Endothelial cell of hepatic sinusoid (primary cell): ENCODE measurements around the gene SPTAN1.

Experiments
- in situ Hi-C: cut with HindIII; loops from 2 replicates; pipeline ENCODE4 v1.10.0; 2017; ENCODE audit warnings: low sequenced_read_pairs

SPTAN1 gene

DNA sequence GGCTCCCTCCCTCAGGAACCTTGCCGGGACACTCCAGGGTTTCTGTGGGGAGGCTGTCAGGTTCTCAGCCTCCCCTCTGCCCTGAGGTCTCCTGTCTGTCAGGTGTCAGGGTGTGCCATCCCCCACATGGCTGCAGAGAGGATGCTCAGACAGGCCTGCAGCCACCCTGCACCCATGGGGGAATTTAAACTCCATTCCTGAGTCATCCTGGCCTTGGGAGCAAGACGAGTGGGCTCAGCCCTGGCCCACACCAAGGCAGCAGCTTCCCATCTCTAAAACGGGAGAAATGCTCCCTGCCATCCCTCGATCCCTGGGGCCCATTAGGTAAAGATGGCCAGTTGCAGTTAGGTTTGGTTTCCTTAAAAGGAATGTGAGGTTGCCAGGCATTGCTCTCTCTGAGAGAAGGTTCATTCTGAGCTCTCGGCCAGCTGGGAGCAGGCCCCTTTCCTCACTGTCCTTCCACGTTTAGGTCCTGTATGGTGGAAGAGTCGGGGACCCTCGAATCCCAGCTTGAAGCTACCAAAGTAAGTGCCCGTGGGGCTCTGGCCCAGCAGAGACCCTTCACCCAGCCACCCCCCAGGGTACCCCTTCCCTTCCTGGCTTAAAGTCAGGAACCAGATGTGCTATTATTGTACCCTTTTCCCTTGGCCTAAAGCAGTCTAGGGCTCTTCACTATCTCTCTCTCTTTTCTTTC, 77.6 kb downstream of the SPTAN1 start:
- in situ Hi-C loops: loop anchor here (5.0 kb wide), 1 partner anchor 62 kb away; no protein-coding TSS in a partner anchor

DNA sequence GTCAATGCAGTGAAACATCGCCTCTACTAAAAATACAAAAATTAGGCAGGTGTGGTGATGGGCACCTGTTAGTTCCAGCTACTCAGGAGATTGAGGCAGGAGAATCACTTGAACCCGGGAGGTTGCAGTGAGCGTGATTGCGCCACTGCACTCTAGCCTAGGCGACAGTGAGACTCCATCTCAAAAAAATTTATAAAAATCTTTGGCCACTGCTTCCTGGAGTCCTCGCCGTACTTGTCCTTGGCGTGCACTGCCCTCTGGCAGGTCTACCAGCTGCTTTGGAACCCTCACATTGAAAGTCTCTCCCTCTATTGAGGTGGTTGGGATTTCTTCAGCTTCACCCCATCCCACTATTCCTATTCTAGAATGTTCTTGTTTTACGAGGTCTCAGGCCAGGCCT, 79.2 kb downstream of the SPTAN1 start:
- in situ Hi-C loops: no loop called here

DNA sequence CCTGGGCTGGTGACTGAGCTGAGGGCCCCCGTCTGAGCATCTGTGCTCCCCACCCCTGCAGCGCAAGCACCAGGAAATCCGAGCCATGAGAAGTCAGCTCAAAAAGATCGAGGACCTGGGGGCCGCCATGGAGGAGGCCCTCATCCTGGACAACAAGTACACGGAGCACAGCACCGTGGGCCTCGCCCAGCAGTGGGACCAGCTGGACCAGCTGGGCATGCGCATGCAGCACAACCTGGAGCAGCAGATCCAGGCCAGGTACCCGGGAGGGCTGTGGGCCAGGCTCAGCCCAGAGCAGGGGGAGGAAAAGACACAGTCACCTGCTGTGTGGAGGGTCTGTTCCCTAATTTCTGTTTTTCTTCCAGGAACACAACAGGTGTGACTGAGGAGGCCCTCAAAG, 79.7 kb downstream of the SPTAN1 start:
- in situ Hi-C loops: no loop called here

DNA sequence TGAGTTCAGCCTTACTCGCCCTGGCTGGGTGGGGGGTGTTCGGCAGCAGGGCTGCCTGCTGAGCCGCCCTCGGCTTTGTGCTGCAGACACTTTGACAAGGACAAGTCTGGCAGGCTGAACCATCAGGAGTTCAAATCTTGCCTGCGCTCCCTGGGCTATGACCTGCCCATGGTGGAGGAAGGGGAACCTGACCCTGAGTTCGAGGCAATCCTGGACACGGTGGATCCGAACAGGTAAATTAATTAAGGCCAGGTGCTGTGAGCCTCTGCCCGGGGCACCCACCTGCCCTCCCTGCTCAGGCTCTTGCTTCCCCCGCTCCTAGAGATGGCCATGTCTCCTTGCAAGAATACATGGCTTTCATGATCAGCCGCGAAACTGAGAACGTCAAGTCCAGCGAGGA, 80.1 kb downstream of the SPTAN1 start:
- in situ Hi-C loops: no loop called here

DNA sequence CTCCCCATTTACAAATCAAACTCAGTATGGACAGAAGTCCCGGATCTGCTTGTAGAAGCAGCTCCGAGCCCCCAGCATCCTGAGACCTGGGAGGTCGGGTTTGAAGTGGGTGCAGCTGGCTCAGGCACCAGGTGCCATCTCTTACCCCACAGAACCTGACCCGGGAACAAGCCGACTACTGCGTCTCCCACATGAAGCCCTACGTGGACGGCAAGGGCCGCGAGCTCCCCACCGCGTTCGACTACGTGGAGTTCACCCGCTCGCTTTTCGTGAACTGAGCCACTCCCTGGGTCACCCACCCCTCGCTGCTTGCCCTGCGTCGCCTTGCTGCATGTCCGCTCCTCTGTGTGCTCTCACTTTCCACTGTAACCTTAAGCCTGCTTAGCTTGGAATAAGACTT, 80.7 kb downstream of the SPTAN1 start:
- in situ Hi-C loops: no loop called here

DNA sequence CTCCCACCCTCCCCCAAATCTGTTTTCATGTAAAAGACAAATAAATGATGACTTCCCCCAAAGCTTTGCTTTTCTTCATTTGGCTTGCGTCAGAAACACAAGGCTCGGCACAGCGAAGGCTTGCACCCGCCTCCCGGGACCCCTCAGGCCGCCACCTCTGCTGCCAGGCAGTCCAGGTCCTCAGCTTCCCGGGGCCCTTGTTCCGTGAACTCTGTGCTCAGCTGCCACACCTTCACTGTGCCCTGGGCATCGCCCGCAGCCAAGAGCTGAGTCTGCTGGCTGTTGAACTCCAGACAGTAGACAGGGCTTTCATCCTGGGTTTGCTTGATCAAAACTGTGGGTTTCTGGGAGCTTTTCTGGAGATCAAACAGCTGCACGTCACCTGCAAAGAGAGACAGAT, 81.2 kb downstream of the SPTAN1 start:
- in situ Hi-C loops: no loop called here

DNA sequence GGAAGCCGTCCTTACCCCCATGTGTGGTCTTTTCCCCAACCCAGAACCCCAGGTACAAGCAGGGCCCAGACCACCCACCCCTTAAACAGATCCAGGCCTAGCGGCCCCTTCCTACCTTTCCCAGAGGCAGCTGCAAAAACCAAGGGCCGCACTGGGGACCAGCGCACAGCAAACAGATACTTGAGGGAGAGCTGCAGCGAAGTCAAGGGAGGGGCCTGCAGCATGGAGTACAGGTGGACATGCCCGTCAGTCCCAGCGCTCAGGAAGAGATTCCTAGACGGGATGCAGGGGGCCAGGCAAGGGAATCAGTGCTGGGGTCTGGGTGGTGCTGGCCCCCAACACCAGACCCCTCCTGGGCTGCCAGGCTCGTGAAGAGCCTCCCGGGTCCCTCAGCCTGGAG, 81.7 kb downstream of the SPTAN1 start:
- in situ Hi-C loops: no loop called here

DNA sequence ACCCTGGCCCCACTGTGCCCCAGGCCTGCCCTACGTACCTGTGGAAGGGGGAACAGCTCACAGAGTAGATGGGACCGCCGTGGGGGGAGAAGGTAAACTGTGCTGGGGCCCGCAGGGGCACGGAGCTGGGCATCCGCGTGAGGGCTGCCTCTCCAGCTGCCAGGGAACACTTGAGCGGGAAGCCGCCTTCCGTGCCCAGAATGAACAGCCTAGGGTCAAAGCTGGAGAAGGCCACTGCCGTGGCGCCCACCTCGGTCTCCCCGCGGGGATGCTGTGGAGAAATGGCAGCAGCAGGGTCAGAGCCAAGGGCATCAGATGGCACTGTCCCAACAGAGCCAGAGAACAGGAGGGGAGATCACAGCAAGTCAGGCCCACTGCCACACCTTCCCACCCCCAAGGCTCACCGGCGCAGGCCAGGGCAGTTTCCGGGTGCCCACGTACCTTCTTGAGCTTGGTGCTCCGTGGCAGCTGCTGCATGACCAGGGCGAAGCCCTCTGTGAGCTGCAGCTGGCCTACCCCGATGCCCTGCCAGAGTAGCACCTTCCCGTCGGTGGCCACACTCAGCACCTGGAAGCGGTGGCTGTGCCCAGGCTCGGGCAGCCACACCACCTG, 82.4 kb downstream of the SPTAN1 start:
- in situ Hi-C loops: no loop called here

DNA sequence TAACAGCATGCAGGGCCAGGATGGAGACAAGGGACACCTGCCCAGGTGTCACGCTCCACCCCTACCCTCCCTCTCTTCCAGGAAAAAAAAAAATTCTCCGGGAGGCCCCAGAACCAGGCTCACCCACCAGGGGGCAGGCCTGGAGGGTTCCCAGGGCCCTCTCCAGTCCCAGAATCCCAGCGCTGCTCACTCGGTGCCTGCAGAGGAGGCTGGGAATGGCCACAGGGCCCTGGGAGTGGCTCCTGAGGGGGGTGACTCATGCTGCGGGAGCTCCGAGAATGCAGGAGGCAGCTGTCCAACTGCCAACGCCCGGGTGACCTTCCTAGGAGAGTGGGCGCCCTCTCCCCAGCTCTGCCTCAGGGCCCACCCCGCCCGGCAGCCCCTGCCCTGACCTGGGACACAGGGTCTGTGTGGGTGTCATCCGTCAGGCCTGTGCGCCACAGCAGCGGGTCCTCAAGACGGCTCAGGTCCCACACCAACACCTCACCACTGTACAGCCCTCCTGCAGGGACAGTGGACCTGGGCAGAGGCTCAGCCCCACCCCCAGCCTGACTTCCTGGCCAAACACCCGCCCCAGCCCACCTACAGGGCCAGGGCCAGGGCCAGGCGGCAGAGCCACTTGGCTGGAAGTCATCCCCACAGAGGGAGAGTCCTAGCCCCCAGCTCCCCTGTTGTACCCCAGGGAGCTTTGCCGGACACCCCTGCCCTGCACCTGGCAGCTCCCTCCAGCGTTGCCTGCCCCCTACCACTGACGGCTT, 83.1 kb downstream of the SPTAN1 start:
- in situ Hi-C loops: no loop called here

DNA sequence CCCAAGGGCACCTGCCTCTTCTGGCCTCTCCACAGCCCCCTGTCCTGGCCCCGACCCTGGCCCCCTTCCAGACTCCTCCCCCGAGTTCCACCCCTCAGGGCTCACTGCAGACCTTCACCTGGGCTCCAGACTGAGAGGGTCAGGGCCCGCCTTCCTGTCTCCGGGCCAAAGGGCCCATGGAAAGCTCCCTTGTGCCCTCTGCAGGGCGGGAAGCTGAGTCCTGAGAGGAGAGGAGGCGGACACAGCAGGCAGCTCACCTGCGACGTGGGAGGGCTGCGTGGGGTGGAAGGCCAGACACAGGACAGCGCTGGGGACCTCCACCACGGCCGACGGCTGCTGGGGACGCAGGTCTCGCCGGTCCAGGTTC, 83.6 kb downstream of the SPTAN1 start:
- in situ Hi-C loops: no loop called here

DNA sequence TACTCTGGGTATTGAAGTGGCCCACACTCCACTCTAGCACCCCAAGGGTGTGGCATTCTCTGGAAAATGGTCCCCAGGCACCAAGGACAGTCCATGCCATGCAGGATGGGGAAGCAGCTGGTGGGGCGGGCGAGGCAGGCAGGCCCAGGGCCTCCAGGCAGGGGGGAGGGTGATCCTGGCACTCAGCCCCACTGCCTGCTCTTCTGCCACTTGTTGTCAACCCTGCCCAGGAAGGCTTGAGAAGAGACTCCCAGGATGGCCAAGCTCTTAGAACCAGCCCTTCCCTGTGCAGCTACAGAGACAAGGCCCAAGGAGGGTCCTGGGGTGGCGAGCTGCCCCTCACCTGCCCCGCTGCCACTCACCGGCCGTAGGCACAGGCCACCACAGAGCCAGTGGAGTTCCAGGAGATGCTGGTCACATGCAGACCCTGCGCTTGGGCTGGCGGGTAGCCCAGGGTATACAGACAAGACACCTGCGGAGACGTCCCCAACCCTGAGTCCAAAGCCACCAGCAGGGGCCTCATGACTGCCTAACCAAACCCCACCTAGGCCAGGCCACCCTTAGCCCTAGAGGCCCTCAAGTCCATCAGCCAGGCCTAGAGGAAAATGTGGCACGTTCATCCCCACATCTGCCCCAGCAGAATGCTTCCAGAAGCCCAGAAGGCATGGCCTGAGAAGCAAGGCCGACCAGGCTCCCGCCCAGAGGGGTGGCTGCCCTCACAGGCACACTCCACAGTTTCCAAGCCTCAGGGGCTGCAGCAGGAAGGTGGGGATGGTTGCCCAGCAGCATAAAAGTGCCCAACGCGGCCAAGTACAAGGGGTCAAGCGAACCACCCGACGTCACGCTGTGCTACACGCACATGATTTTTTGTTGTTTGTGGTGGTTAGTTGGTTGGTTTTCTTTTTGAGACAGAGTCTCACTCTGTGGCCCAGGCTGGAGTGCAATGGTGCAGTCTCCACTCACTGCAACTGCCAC, 84.5 kb downstream of the SPTAN1 start:
- in situ Hi-C loops: no loop called here

DNA sequence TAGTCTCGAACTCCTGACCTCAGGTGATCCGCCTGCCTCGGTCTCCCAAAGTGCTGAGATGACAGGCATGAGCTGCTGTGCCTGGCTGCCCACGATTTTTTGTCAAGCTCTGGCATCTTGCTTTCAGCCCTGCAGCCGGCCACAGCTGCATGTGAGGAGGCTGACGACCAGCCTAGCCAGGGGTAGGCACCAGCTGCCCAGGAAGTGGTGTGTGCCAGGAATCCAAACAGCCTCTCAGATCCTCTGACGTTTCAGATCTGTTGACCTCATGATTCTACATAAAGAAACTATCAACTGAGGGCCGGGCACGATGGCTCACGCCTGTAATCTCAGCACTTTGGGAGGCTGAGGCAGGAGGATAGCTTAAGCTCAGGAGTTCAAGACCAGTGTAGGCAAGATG, 85.3 kb downstream of the SPTAN1 start:
- in situ Hi-C loops: no loop called here

DNA sequence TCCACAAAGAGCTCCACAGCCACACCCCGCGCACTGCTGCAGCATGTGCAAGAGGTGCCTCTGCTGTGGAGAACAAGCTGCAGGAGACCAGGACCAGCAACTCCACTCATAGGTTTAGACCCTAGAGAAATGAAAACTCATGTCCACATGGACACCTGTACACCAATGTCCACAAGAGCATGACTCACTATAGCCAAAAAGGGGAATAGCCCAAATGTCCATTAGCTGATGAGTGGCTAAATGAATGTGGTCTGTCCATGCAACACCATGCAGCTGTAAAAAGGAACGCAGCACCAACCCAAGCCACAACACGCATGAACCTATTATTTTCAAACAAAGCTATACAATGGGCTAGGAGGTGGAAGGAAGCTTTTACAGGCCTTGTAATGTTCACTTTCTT, 86.2 kb downstream of the SPTAN1 start:
- in situ Hi-C loops: no loop called here

DNA sequence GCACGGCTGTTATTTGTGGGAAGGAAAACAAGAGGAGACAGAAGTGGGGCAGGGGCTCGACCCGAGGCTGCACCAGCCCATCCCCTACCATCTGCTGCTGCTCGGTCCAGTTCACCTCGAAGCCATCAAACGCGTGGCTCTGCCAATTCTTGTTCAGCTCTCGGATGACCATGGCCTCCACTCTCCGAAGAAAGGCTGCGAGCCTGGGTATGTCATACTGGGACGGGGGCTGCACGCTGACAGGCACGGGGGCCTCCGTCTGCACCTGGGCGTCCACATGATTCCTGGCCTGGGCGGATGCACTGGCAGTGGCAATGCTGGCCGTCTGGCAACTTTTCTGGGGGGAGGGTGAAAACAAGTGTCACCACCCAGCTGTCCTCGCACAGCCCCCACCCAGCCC, 88.2 kb downstream of the SPTAN1 start:
- in situ Hi-C loops: loop anchor here (10.0 kb wide), 1 partner anchor 56 kb away; no protein-coding TSS in a partner anchor

DNA sequence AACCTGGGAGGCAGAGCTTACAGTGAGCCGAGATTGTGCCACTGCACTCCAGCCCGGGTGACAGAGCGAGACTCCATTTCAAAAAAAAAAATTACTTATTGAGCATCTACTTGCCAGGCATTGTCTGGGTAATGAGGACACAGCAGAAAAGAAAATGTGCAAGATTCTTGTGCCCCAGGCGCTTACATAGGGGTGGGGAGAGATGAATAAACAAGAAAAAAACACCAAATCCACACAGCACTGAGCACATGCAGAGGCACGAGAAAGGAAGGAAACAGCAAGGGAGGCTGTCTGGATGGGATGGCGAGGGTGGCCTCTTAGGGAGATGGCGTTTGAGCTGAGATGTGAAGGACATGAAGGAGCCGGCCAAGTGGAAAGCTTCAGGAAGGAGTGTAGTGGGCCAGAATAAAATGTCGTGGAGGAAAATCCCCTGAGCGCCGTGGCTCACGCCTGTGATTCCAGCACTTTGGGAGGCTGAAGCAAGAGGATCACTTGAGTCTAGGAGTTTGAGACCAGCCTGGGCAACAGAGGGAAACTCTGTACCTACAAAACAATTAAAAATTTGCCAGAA, 90.4 kb downstream of the SPTAN1 start:
- in situ Hi-C loops: loop anchor here (10.0 kb wide), 1 partner anchor 58 kb away; no protein-coding TSS in a partner anchor

DNA sequence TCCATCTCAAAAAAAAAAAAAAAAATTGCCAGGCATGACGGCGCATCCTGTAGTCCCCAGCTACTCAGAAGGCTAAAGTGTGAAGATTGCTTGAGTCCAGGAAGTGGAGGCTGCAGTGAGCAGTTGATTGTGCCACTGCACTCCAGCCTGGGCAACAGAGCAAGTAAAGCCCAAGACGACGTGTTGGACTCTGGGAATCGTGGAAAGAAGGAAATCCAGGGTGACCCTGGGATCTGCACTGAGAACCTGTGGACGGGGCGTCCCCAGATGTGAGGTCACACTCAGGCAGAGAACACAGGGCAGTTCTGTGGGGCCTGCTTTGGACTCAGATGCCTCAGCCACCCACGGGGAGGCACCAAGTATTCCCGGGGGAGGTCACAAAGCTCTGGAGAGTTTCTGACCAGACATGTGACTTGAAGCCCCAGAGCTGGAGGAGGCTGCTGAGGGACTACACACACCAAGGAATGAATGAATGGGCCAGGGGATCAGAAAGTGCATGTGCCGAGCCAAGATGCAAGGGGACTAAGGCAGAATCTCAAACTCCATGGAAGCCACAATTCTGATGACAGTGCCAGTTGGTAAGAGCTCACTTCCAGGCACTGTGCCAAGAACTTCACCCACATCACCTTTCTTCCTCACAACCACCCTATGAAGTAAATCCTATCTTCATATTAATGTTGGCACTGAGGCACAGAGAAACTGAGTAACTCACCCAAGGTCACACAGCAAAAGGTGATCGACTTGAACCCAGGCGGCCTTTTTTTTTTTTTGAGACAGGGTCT, 91.3 kb downstream of the SPTAN1 start:
- in situ Hi-C loops: loop anchor here (10.0 kb wide), 1 partner anchor 59 kb away; no protein-coding TSS in a partner anchor

DNA sequence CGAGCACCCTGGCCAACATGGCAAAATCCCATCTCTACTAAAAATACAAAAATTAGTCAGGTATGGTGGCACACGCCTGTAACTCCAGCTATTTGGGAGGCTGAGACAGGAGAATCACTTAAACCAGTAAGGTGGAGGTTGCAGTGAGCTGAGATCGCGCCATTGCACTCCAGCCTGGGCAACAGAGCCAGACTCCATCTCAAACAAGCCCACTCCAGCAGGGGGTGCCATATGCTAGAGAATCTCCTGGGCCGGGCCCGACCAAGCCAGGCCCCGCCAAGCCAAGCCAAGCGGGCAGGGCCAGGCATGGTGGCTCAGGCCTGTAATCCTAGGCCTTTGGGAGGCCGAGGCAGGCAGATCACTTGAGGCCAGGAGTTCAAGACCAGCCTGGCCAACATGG, 95.8 kb downstream of the SPTAN1 start:
- in situ Hi-C loops: loop anchor here (10.0 kb wide), 1 partner anchor 63 kb away; no protein-coding TSS in a partner anchor

DNA sequence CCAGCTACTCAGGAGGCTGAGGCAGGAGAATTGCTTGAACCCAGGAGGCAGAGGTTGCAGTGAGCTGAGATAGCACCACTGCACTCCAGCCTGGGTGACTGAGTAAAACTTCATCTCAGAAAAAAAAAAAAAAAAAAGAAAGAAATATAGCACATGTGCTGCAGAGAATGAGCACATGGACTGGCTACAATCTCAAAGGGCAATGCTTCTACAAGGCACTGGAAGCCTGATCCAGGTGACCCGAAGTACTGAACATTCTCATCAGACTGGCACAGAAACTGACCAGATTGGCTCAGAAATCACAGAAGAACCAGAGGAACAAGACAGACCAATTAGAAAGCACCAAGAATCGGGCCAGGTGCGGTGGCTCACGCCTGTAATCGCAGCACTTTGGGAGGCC, 99.4 kb downstream of the SPTAN1 start:
- in situ Hi-C loops: no loop called here

DNA sequence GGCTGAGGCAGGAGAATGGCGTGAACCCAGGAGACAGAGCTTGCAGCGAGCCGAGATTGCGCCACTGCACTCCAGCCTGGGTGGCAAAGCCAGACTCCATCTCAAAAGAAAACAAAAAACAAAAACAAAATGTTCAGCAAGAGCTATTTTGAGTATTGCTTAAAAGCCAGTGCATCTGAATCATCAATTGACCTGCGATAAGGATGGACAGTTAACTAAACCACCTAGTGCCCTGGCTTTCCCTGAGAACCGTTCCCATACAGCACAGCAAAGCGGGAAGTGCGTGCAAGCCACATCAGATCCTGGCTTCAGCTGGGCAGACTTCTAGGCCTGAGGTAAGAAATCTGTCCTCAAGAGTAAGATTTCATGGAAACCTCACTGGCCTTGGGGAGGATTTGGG, 101.5 kb downstream of the SPTAN1 start:
- in situ Hi-C loops: no loop called here

DNA sequence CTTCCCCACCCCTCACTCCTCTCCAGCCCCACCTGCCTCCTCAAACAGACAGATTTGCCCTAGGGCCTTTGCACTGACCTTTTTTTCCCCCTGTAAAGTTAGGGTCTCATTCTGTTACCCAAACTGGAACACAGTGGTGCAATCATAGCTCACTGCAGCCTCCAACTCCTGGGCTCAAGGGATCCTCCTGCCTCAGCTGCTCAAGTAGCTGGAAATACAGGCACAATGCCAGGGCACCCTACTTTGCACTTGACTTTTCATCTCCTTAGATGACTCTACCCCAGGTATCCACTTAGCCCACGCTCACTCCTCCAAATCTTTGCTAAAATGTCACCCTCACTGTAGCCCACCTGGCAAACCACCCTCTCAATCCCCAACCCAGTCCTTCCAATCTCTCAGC, 102.1 kb downstream of the SPTAN1 start:
- in situ Hi-C loops: no loop called here
